ENCODE results near the gene RNASEH2C. TPM values are rescaled to one million over a fixed set of nuclear protein-coding genes. Genes with fewer than 3 reads are reported as not detected.

The RNASEH2C gene
- total RNA-seq, 1 experiment from 2014 or later, result 31.8 TPM

DNA sequence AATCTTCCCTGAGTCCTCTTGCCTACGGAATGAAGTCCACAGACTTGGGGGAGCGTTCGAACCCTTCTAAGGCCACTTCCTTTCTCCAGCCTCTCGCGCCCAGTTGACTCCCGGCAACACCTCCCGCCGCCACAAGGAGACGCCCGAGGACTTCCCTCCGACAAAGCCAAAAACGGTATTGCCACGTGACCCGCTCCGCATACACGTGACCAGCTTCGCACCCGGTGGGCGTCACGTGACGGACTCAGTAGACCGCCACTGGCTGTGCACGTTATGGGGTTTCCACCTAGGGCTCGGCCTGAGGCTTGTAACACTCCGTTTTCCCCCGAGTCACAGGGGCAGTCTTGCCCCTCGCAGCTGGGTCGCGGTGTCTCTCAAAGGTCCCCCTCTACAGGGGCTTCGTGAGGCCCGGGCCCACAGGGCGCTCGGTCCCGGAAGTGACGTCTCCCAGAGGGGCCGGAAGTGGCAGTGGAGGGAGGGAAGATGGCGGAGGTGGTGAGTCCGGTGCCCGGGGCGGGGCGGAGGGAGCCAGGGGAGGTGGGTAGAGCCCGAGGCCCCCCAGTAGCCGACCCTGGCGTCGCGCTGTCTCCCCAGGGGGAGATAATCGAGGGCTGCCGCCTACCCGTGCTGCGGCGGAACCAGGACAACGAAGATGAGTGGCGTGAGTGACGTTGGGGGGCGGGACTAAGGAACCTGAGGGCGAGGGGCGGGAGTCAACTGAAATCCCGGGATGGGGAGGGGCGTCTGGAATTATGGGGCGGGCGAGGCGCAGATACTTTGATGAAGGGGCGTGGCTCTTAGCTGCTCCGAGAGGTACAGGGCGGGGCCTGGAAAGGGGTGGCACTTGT lies 8.6 kb downstream of the RNASEH2C start, which contains the start of gene KAT5:
Gene KAT5 (plus strand): TSS at position 468 of the 848 bp plus-strand sequence. CDS start 16 bp downstream, at position 484.
- peaks cover 12% of the 10 kb centered on the region for H3K79me2 ChIP-seq (ENCODE audit: low read depth)
- H3K4me2 ChIP-seq, result peak within 1 kb of the TSS; percentile 82
- no peaks in the 10 kb centered on the region for H3K9me2 ChIP-seq (ENCODE audit: insufficient read depth)
- peaks cover 13% of the 10 kb centered on the region for H3K4me1 ChIP-seq (replicated peaks; ENCODE audit: insufficient read depth)
- peak; percentile 96 to 99 for DNase-seq
- peak; percentile 97 for TF ChIP-seq CTCF (conservative IDR thresholded peaks at IDR 0.05)
- TF ChIP-seq EZH2 (IDR thresholded peaks at IDR 0.05; ENCODE audit: low read depth), result no peak
- H3F3A ChIP-seq (ENCODE audit: insufficient read depth, low read depth), result peaks cover 22% of the 10 kb centered on the region; the same call in 1 of the 2 replicates
- peaks cover 9% of the 10 kb centered on the region; the same call in 1 of the 2 replicates for H3K36me3 ChIP-seq (ENCODE audit: low read depth)
- no peaks in the 10 kb centered on the region for H3K27me3 ChIP-seq (ENCODE audit: insufficient read depth, low read depth)
- H4K20me1 ChIP-seq (ENCODE audit: insufficient read depth), result peaks cover 5% of the 10 kb centered on the region
- ChIA-PET POLR2A (ENCODE audit: unreplicated experiment) (interaction anchor here (0.6 to 1.3 kb wide), 21 partner anchors 8 to 869 kb away, joined by 3 to 37 read pairs (median 6); partner anchors contain the start of genes FIBP, MRPL49, RELA and RNASEH2C), CTCF (interaction anchor here (0.6 to 2.3 kb wide), 16 partner anchors 11 to 556 kb away, joined by 3 to 24 read pairs (median 8); partner anchors contain the start of genes AP5B1 and MUS81)
- H3K4me3 ChIP-seq, result peak within 1 kb of the TSS; percentile 86
- no peaks in the 10 kb centered on the region for H3K9me3 ChIP-seq (ENCODE audit: insufficient read depth, low read depth)
- intact Hi-C loops (cut with micrococcal nuclease; ENCODE audit: unreplicated experiment), result loop anchor here (1.0 to 5.0 kb wide), 8 partner anchors 68 to 277 kb away; partner anchors contain the start of genes AP5B1, FAM89B, FIBP and MAP3K11
- H3K27ac ChIP-seq, result peak within 1 kb of the TSS; percentile 91
- BruUV-seq (replicated peaks), result TSS peak; percentile 22
- H2AFZ ChIP-seq, result peak within 1 kb of the TSS; percentile 91

- intact Hi-C loops (cut with micrococcal nuclease; ENCODE audit: unreplicated experiment), result loop anchor here (2.0 to 5.0 kb wide), 2 partner anchors 96 to 138 kb away; partner anchors contain the start of genes FAM89B, MAP3K11, PCNX3 and ZNRD2
- Histone ChIP-seq H3K79me2 (ENCODE audit: low read depth) (peaks cover 12% of the 10 kb centered on the region), H3K27me3 (ENCODE audit: insufficient read depth, low read depth) (no peaks in the 10 kb centered on the region), H3K9me3 (ENCODE audit: insufficient read depth, low read depth) (no peaks in the 10 kb centered on the region), H2AFZ (no peak overlapping the region), H3K36me3 (ENCODE audit: low read depth) (peaks cover 9% of the 10 kb centered on the region; the same call in 1 of the 2 replicates), H3K4me3 (no peak overlapping the region), H3K9me2 (ENCODE audit: insufficient read depth) (no peaks in the 10 kb centered on the region), H3K4me1 (replicated peaks; ENCODE audit: insufficient read depth) (peaks cover 13% of the 10 kb centered on the region), H4K20me1 (ENCODE audit: insufficient read depth) (peaks cover 5% of the 10 kb centered on the region), H3K4me2 (0 out of 2 replicates have a peak overlapping the region, but pooled peaks have one; percentile 82), H3K27ac (no peak overlapping the region), H3F3A (ENCODE audit: insufficient read depth, low read depth) (peaks cover 23% of the 10 kb centered on the region; the same call in 1 of the 2 replicates)
- CTCF ChIA-PET, result no interaction called here
- no peak for DNase-seq
- POLR2A ChIA-PET (ENCODE audit: unreplicated experiment), result no interaction called here
- no peak for TF ChIP-seq CTCF (conservative IDR thresholded peaks at IDR 0.05)
- no peak for TF ChIP-seq EZH2 (IDR thresholded peaks at IDR 0.05; ENCODE audit: low read depth)
- no TSS peak for BruUV-seq (replicated peaks)
Measured at GRCh38 chr11:65710421-65710820, 10.2 kb downstream of the RNASEH2C start.

DNA sequence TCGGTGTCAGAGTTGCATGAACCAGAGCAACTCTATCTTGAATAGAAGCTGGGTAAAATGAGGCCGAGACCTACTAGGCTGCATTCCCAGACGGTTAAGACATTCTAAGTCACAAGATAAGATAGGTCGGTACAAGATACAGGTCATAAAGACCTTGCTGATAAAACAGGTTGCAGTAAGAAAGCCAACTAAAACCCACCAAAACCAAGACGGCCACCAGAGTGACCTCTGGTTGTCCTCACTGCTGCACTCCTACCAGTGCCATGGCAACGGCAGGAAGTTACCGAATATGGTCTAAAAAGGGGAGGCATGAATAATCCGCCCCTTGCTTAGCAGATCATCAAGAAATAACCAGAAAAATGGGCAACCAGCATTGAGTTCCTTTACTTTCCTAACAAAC lies 10.9 kb downstream of the RNASEH2C start:
- Histone ChIP-seq H3K4me2 (no peak overlapping the region), H3K4me1 (replicated peaks; ENCODE audit: insufficient read depth) (peaks cover 13% of the 10 kb centered on the region), H3K9me3 (ENCODE audit: insufficient read depth, low read depth) (no peaks in the 10 kb centered on the region), H4K20me1 (ENCODE audit: insufficient read depth) (peaks cover 5% of the 10 kb centered on the region), H2AFZ (no peak overlapping the region), H3K9me2 (ENCODE audit: insufficient read depth) (no peaks in the 10 kb centered on the region), H3K36me3 (ENCODE audit: low read depth) (peaks cover 9% of the 10 kb centered on the region; the same call in 1 of the 2 replicates), H3K27me3 (ENCODE audit: insufficient read depth, low read depth) (no peaks in the 10 kb centered on the region), H3F3A (ENCODE audit: insufficient read depth, low read depth) (peaks cover 18% of the 10 kb centered on the region; the same call in 1 of the 2 replicates), H3K4me3 (no peak overlapping the region), H3K27ac (no peak overlapping the region), H3K79me2 (ENCODE audit: low read depth) (peaks cover 12% of the 10 kb centered on the region)
- no peak for TF ChIP-seq EZH2 (IDR thresholded peaks at IDR 0.05; ENCODE audit: low read depth)
- no peak for TF ChIP-seq CTCF (conservative IDR thresholded peaks at IDR 0.05)
- ChIA-PET CTCF (no interaction called here), POLR2A (ENCODE audit: unreplicated experiment) (no interaction called here)
- intact Hi-C loops (cut with micrococcal nuclease; ENCODE audit: unreplicated experiment), result loop anchor here (2.0 to 5.0 kb wide), 2 partner anchors 95 to 137 kb away; partner anchors contain the start of genes FAM89B, MAP3K11, PCNX3 and ZNRD2
- BruUV-seq (replicated peaks), result no TSS peak
- no peak for DNase-seq

Measured in PC-9 (cell line).